ENCODE measurements around the gene SCLT1. TPM values are rescaled to one million over a fixed set of nuclear protein-coding genes. Genes with fewer than 3 reads are reported as not detected.

SCLT1 gene
- total and polyA plus RNA-seq, 2 of the 13 experiments (the other 11 are each of a cell fraction or from before 2014, with no cell fraction given) = 1.5 to 8.7 TPM

GRCh38 chr4:129093191-129093920 lies at the start of gene SCLT1 (continued):
- no peak for TF ChIP-seq MAZ (IDR thresholded peaks at IDR 0.05; ENCODE audit: borderline replicate concordance, low read depth, low read length)
- peak; percentile 48; the same call in 1 of the 2 replicates for TF ChIP-seq MAZ (CRISPR knock-in tag; IDR thresholded peaks at IDR 0.05; ENCODE audit: low read depth)
- no peak for TF ChIP-seq ZNF232 (CRISPR knock-in tag; IDR thresholded peaks at IDR 0.05; ENCODE audit: borderline replicate concordance)
- TF ChIP-seq MED1 (CRISPR knock-in tag; IDR thresholded peaks at IDR 0.05) = peak; percentile 48
- TF ChIP-seq, protein P1, sequence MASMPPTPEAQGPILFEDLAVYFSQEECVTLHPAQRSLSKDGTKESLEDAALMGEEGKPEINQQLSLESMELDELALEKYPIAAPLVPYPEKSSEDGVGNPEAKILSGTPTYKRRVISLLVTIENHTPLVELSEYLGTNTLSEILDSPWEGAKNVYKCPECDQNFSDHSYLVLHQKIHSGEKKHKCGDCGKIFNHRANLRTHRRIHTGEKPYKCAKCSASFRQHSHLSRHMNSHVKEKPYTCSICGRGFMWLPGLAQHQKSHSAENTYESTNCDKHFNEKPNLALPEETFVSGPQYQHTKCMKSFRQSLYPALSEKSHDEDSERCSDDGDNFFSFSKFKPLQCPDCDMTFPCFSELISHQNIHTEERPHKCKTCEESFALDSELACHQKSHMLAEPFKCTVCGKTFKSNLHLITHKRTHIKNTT (CRISPR knock-in tag; IDR thresholded peaks at IDR 0.05) = no peak
- no peak for TF ChIP-seq ZNF296 (CRISPR knock-in tag; conservative IDR thresholded peaks at IDR 0.05)
- TF ChIP-seq SMAD9 (CRISPR knock-in tag; IDR thresholded peaks at IDR 0.05) = no peak
- TF ChIP-seq HOMEZ (CRISPR knock-in tag; IDR thresholded peaks at IDR 0.05; ENCODE audit: low read depth) = peak; percentile 53; the same call in 1 of the 2 replicates
- TF ChIP-seq ZNF441 (CRISPR knock-in tag; IDR thresholded peaks at IDR 0.05; ENCODE audit: borderline replicate concordance) = no peak
- TF ChIP-seq, protein P2, sequence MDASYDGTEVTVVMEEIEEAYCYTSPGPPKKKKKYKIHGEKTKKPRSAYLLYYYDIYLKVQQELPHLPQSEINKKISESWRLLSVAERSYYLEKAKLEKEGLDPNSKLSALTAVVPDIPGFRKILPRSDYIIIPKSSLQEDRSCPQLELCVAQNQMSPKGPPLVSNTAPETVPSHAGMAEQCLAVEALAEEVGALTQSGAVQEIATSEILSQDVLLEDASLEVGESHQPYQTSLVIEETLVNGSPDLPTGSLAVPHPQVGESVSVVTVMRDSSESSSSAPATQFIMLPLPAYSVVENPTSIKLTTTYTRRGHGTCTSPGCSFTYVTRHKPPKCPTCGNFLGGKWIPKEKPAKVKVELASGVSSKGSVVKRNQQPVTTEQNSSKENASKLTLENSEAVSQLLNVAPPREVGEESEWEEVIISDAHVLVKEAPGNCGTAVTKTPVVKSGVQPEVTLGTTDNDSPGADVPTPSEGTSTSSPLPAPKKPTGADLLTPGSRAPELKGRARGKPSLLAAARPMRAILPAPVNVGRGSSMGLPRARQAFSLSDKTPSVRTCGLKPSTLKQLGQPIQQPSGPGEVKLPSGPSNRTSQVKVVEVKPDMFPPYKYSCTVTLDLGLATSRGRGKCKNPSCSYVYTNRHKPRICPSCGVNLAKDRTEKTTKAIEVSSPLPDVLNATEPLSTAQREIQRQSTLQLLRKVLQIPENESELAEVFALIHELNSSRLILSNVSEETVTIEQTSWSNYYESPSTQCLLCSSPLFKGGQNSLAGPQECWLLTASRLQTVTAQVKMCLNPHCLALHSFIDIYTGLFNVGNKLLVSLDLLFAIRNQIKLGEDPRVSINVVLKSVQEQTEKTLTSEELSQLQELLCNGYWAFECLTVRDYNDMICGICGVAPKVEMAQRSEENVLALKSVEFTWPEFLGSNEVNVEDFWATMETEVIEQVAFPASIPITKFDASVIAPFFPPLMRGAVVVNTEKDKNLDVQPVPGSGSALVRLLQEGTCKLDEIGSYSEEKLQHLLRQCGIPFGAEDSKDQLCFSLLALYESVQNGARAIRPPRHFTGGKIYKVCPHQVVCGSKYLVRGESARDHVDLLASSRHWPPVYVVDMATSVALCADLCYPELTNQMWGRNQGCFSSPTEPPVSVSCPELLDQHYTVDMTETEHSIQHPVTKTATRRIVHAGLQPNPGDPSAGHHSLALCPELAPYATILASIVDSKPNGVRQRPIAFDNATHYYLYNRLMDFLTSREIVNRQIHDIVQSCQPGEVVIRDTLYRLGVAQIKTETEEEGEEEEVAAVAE (CRISPR knock-in tag; IDR thresholded peaks at IDR 0.05; ENCODE audit: borderline replicate concordance) = peak; percentile 94
- TF ChIP-seq, protein P3, sequence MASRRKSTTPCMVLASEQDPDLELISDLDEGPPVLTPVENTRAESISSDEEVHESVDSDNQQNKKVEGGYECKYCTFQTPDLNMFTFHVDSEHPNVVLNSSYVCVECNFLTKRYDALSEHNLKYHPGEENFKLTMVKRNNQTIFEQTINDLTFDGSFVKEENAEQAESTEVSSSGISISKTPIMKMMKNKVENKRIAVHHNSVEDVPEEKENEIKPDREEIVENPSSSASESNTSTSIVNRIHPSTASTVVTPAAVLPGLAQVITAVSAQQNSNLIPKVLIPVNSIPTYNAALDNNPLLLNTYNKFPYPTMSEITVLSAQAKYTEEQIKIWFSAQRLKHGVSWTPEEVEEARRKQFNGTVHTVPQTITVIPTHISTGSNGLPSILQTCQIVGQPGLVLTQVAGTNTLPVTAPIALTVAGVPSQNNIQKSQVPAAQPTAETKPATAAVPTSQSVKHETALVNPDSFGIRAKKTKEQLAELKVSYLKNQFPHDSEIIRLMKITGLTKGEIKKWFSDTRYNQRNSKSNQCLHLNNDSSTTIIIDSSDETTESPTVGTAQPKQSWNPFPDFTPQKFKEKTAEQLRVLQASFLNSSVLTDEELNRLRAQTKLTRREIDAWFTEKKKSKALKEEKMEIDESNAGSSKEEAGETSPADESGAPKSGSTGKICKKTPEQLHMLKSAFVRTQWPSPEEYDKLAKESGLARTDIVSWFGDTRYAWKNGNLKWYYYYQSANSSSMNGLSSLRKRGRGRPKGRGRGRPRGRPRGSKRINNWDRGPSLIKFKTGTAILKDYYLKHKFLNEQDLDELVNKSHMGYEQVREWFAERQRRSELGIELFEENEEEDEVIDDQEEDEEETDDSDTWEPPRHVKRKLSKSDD (CRISPR knock-in tag; IDR thresholded peaks at IDR 0.05; ENCODE audit: low read depth) = peak; percentile 91
- TF ChIP-seq ARID4A (CRISPR knock-in tag; IDR thresholded peaks at IDR 0.05; ENCODE audit: borderline replicate concordance) = peak; percentile 99
- TF ChIP-seq ZNF615 (CRISPR knock-in tag; IDR thresholded peaks at IDR 0.05; ENCODE audit: borderline replicate concordance) = peak; percentile 53; the same call in 1 of the 2 replicates

All from HepG2 (cell line).